GM21360 (cell line): ENCODE measurements around the gene ITIH1.

Source experiments
- ATAC-seq: cut with Tn5 transposase; IDR thresholded peaks from one replicate; pipeline ENCODE4 v1.9.1; 2021; ENCODE audit warnings: mild to moderate bottlenecking, moderate library complexity; ENCODE audit not compliant: unreplicated experiment

The ITIH1 gene

DNA sequence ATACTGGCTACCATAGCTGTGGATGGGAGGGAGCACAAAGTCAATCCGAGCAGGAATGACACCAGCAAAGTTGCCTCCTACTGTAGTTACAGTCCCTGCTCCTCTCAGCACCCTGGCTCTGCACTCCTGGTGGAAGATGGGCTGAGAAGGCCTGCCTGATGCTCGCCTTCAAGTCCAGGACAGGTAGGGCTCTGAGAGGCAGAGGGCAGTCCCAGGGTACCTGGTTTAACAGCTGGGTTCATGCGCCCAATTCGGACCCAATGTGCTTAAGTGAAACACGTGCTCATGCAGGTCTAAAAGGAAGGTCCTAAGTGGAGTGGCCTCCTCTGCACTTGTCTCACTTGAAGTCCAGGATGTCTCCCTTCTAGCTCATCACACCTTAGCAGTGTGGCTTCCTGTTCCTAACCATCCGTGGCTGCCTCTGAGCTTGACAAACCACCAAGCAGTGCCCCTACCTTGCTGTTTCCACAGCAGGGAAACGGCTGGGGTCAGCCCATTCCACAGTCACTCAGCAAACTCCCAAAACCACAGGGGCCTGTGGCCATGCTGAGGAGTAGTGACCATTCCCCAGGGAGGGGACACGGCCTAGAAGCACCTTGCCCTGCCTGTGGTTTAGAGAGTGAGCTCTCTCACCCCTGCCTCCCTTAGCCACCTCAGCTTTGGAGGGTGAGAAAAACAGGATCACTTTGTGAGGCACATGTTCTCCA lies 61.3 kb downstream of the ITIH1 start:
- no peak for ATAC-seq

- no peak for ATAC-seq
Measured at GRCh38 chr3:52839268-52839575, 61.8 kb downstream of the ITIH1 start.

DNA sequence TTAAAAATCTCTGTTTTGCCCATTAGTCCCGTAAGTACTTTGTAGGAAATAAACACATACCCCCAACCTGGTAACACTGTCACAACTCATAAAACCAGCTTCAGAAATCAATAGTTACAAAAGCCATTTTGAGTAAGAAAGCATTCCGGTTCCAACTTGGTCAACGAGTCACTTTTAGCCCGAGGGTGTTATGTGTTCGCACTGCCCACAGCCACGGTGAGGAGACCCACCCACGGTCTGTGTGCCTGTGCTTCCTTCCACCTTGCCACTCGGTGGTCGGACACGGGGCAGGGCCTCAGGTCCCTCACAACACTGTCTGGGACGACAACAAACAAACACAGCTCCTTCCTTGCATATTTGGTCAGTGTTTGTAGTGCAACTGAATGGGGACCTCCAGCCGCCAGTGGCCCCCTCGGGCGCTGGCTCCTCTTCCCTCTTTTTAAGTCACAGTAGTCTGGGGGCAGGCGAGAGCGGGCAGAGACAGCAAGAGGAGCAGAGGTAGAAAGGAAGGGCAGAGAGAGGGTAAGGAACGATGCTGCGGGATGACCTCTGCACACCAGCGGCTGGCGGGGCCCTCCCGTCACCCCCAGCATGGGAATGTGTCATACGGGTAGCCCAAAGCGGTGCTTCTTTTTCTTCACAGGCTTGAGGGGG lies 62.6 kb downstream of the ITIH1 start:
- ATAC-seq, result no peak

DNA sequence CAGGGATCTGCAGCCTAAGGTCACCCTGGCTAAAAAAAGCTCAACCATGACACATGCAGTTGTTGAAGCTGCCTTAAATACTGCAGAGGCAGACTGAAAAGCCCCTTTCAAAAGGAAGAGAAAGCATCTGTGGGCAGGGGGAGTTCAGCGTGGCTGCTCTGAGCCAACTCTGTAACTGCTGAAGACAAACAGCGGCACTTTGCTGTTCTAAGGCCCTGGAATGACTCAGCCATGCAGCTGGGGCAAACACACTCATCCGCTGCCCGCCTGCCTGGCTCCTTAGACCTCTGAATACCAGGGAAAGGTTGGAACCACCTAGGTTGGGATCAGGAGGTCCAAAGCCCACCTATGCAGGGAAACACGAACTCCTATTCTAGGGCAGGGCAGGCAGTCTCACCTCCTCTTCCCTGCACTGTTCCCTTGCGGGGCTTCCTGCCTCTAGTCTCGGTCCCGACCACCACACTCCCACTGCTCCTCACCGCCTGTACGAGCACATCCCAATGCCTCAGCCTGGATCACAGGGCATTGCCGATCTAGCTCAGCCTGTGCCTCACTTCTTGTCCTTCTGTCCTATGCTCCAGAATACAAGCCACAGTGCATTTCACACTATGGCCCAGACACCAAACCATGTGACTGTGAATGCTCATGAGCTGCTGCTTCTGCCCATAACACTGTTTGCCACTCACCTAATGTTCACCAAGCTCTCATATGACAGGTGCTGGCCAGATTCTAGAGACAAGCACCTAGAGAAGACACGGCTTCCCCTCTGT lies 64.0 kb downstream of the ITIH1 start:
- ATAC-seq, result no peak
